H1 (cell line): ENCODE results near the gene TTC24. TPM values are rescaled to one million over a fixed set of nuclear protein-coding genes. Genes with fewer than 3 reads are reported as not detected.

Experiments
- ASH2L ChIP-seq: fragments of 200-600, 300-600 bp; sonication (generic); IDR thresholded peaks from one replicate; pipeline ENCODE4 v1.7.1; 2017; ENCODE audit warnings: low read length
- BACH1 ChIP-seq: IDR thresholded peaks from 2 replicates; pipeline ENCODE4 v1.6.1; 2012; ENCODE audit warnings: low read length, improper control_type of control experiment
- TBP ChIP-seq: IDR thresholded peaks from 2 replicates; pipeline ENCODE4 v1.6.1; 2011; ENCODE audit warnings: low read depth, low read length, improper control_type of control experiment
- polyA plus RNA-seq, 7 experiments: library from polyadenylated mRNA; depleted of rRNA in 3 of 7; stranded (reverse) in 5 of 7; unstranded in 2 of 7; fragments of >200 nt in 5 of 7; fragments of 200-250 nt in 2 of 7; gene quantifications; 1 replicate in 5 of 7; 2 replicates in 1 of 7; 4 replicates in 1 of 7; pipeline versions ENCODE4 v1.2.1 to v1.2.3, GENCODE V29; 2011 to 2013; ENCODE audit warnings: missing spikeins in 2 of 7, mixed read lengths in 2 of 7
- total RNA-seq: library from RNA; stranded (reverse); fragmentation: NEBNext Ultra II Directional; extraction: Animal tissue kit (Norgen Biotek cat#: 25700); gene quantifications from 2 replicates; pipeline ENCODE4 v1.2.1, GENCODE V29; 2021

The TTC24 gene
- total and polyA plus RNA-seq, 2 of the 8 experiments (the other 6 are each of a cell fraction or from before 2014, with no cell fraction given): 0.08 TPM; not detected in 1

GRCh38 chr1:156547434-156547833 is 32.1 kb upstream of the TTC24 start (continued):
- TF ChIP-seq BACH1 (no peak), ASH2L (no peak), TBP (no peak)
